Activated CD4-positive, alpha-beta T cell treated with anti-CD3 and anti-CD28 coated beads for 36 hours (primary cell): Measurements from ENCODE around the gene MTRF1. TPM values are rescaled to one million over a fixed set of nuclear protein-coding genes. Genes with fewer than 3 reads are reported as not detected.
"Not testable (repeated sequence)": the region's sequence is repeated elsewhere in the genome, so short reads cannot be mapped to it uniquely, and the experiment has no call there.

Experiments
- ATAC-seq: fragments of 200-7000 bp; cut with Tn5 transposase; one replicate; pipeline ENCODE4 v1.10.0; 2021; ENCODE audit warnings: mild to moderate bottlenecking, moderate library complexity
- CTCF ChIA-PET: fragments of 350-600 bp; sonication (Branson Sonifier 250); formaldehyde crosslinking; loops from one replicate; lab custom pipeline; 2021; ENCODE audit warnings: antibody characterized with exemption; lab: Charles Lee
- POLR2A ChIA-PET: fragments of 350-600 bp; sonication (Branson Sonifier 250); formaldehyde crosslinking; loops from one replicate; lab custom pipeline; 2021; ENCODE audit warnings: antibody characterized with exemption, inconsistent platforms; lab: Charles Lee
- DNase-seq: peaks from one replicate; pipeline ENCODE4 v3.0.0-alpha.2; 2020
- H3K27ac Mint-ChIP-seq: one replicate; pipeline ENCODE4 v1.8.0; 2021; ENCODE audit warnings: mixed read lengths
- H3K27me3 Mint-ChIP-seq: one replicate; pipeline ENCODE4 v1.8.0; 2021; ENCODE audit warnings: mixed read lengths
- H3K36me3 Mint-ChIP-seq: one replicate; pipeline ENCODE4 v1.8.0; 2021; ENCODE audit warnings: low read depth, mixed read lengths
- H3K4me1 Mint-ChIP-seq: one replicate; pipeline ENCODE4 v1.8.0; 2021; ENCODE audit warnings: mixed read lengths
- H3K4me3 Mint-ChIP-seq: one replicate; pipeline ENCODE4 v1.8.0; 2021; ENCODE audit warnings: mild to moderate bottlenecking, moderate library complexity, mixed read lengths
- H3K9me3 Mint-ChIP-seq: one replicate; pipeline ENCODE4 v1.8.0; 2021; ENCODE audit warnings: low read depth, mixed read lengths
- intact Hi-C, 2 experiments: fragments of 100-400 bp; cut with DNase I in 1 of 2; cut with micrococcal nuclease in 1 of 2; formaldehyde crosslinking; loops; one replicate each; pipeline versions ENCODE4 v1.14.2 to v1.15.1; 2022 to 2024; cut with DNase I, micrococcal nuclease
- total RNA-seq, 2 experiments: library from RNA; stranded (reverse); gene quantifications; one replicate each; pipeline ENCODE4 v1.2.3, GENCODE V29; 2021

MTRF1 gene
- total RNA-seq, 2 experiments from 2014 or later: 19.7 to 22.1 TPM

- ATAC-seq: no peak
- Mint-ChIP-seq H3K27ac (no peak overlapping the region), H3K36me3 (peaks cover 14% of the 10 kb centered on the region), H3K4me3 (no peak overlapping the region), H3K4me1 (peaks cover 38% of the 10 kb centered on the region), H3K9me3 (no peaks in the 10 kb centered on the region), H3K27me3 (no peaks in the 10 kb centered on the region)
- DNase-seq: no peak
- intact Hi-C loops: no loop called here
- CTCF ChIA-PET: interaction anchor here (0.6 to 1.5 kb wide), 5 partner anchors 27 to 382 kb away, joined by 3 to 4 read pairs (median 3); partner anchors contain the start of gene KBTBD6
- POLR2A ChIA-PET: interaction anchor here (1.2 kb wide), 1 partner anchor 136 kb away, joined by 3 read pairs; no protein-coding TSS in a partner anchor
Measured at GRCh38 chr13:41196011-41196410, 67.4 kb downstream of the MTRF1 start.

- ATAC-seq (peak; percentile 96), DNase-seq (peak; percentile 98)
- H3K27ac Mint-ChIP-seq: peak within 1 kb of the TSS; percentile 98
- H3K4me1 Mint-ChIP-seq: peaks cover 50% of the 10 kb centered on the region
- ChIA-PET CTCF (interaction anchor here (0.5 to 1.2 kb wide), 6 partner anchors 56 to 1094 kb away, joined by 3 to 4 read pairs (median 3); partner anchors contain the start of gene KBTBD6), POLR2A (no interaction called here)
- H3K9me3 Mint-ChIP-seq: no peaks in the 10 kb centered on the region
- H3K4me3 Mint-ChIP-seq: peak within 1 kb of the TSS; percentile 83
- H3K27me3 Mint-ChIP-seq: no peaks in the 10 kb centered on the region
- H3K36me3 Mint-ChIP-seq: peaks cover 27% of the 10 kb centered on the region
- intact Hi-C loops: loop anchor here (1.0 to 5.0 kb wide), 7 partner anchors 15 to 263 kb away; partner anchors contain the start of genes KBTBD6 (in 2 of the 2), MTRF1 (in 2 of the 2), NAA16 (in 1 of the 2) and RGCC (in 1 of the 2)
Measured at GRCh38 chr13:41193919-41194824, 69.2 kb downstream of the MTRF1 start, which contains the start of gene KBTBD7. TSS of gene KBTBD7 (minus strand) at chr13:41194569. CDS start at chr13:41194257, 312 bp downstream.

- CTCF ChIA-PET: interaction anchor here (0.7 to 1.1 kb wide), 3 partner anchors 55 to 100 kb away, joined by 3 read pairs; no protein-coding TSS in a partner anchor
- Mint-ChIP-seq H3K27ac (peak overlapping the region; percentile 98), H3K27me3 (no peaks in the 10 kb centered on the region), H3K4me3 (peak overlapping the region; percentile 83), H3K9me3 (no peaks in the 10 kb centered on the region), H3K4me1 (peaks cover 43% of the 10 kb centered on the region), H3K36me3 (peaks cover 28% of the 10 kb centered on the region)
- intact Hi-C loops: loop anchor here in 1 of 2 experiments (5.0 kb wide), 1 partner anchor 264 kb away; the partner anchor contains the start of gene RGCC
- ATAC-seq (no peak), DNase-seq (no peak)
- POLR2A ChIA-PET: interaction anchor here (0.6 kb wide), 1 partner anchor 35 kb away, joined by 3 read pairs; no protein-coding TSS in a partner anchor
Measured at GRCh38 chr13:41193469-41193868, 69.9 kb downstream of the MTRF1 start.

- Mint-ChIP-seq H3K27ac (no peak overlapping the region), H3K4me3 (no peak overlapping the region), H3K27me3 (no peaks in the 10 kb centered on the region), H3K4me1 (peaks cover 33% of the 10 kb centered on the region), H3K9me3 (no peaks in the 10 kb centered on the region), H3K36me3 (peaks cover 25% of the 10 kb centered on the region)
- no peak for ATAC-seq
- CTCF ChIA-PET: no interaction called here
- POLR2A ChIA-PET: no interaction called here
- no peak for DNase-seq
- intact Hi-C loops: no loop called here
Measured at GRCh38 chr13:41188584-41188983, 74.8 kb downstream of the MTRF1 start.

GRCh38 chr13:41186481-41186880 lies 76.9 kb downstream of the MTRF1 start:
- no peak for DNase-seq
- H3K4me3 Mint-ChIP-seq: no peak overlapping the region
- no peak for ATAC-seq
- H3K36me3 Mint-ChIP-seq: peaks cover 15% of the 10 kb centered on the region
- H3K9me3 Mint-ChIP-seq: no peaks in the 10 kb centered on the region
- POLR2A ChIA-PET: no interaction called here
- peaks cover 14% of the 10 kb centered on the region for H3K4me1 Mint-ChIP-seq
- intact Hi-C loops: no loop called here
- no peak overlapping the region for H3K27ac Mint-ChIP-seq
- H3K27me3 Mint-ChIP-seq: no peaks in the 10 kb centered on the region
- CTCF ChIA-PET: interaction anchor here (0.9 to 1.0 kb wide), 2 partner anchors 28 to 125 kb away, joined by 3 to 4 read pairs; partner anchors contain the start of gene WBP4

- ChIA-PET CTCF (no interaction called here), POLR2A (no interaction called here)
- intact Hi-C loops: no loop called here
Measured at GRCh38 chr13:41182231-41182630, 81.1 kb downstream of the MTRF1 start.

GRCh38 chr13:41179593-41180250 lies 83.7 kb downstream of the MTRF1 start:
- H3K27ac Mint-ChIP-seq: peak overlapping the region; percentile 66
- H3K36me3 Mint-ChIP-seq: peaks cover 12% of the 10 kb centered on the region
- ChIA-PET POLR2A (interaction anchor here (0.6 kb wide), 1 partner anchor 119 kb away, joined by 3 read pairs; the partner anchor contains the start of gene WBP4), CTCF (interaction anchor here (0.7 to 1.5 kb wide), 3 partner anchors 11 to 37 kb away, joined by 4 to 5 read pairs (median 5); no protein-coding TSS in a partner anchor)
- intact Hi-C loops: loop anchor here in 1 of 2 experiments (1.0 to 5.0 kb wide), 2 partner anchors 15 to 738 kb away; partner anchors contain the start of gene KBTBD7
- peaks cover 13% of the 10 kb centered on the region for H3K9me3 Mint-ChIP-seq
- no peak overlapping the region for H3K4me3 Mint-ChIP-seq
- peaks cover 16% of the 10 kb centered on the region for H3K4me1 Mint-ChIP-seq
- H3K27me3 Mint-ChIP-seq: no peaks in the 10 kb centered on the region
- DNase-seq (peak; percentile 20), ATAC-seq (peak; percentile 79)

More at GRCh38 chr13:41182231-41182630, 81.1 kb downstream of the MTRF1 start:
- H3K9me3 Mint-ChIP-seq: peaks cover 2% of the 10 kb centered on the region
- ATAC-seq: no peak
- no peak overlapping the region for H3K4me3 Mint-ChIP-seq
- H3K27ac Mint-ChIP-seq: no peak overlapping the region
- DNase-seq: no peak
- H3K4me1 Mint-ChIP-seq: peaks cover 16% of the 10 kb centered on the region
- peaks cover 1% of the 10 kb centered on the region for H3K36me3 Mint-ChIP-seq
- H3K27me3 Mint-ChIP-seq: no peaks in the 10 kb centered on the region

GRCh38 chr13:41178040-41178439 lies 85.3 kb downstream of the MTRF1 start:
- no peak overlapping the region for H3K27ac Mint-ChIP-seq
- ChIA-PET CTCF (no interaction called here), POLR2A (no interaction called here)
- peaks cover 16% of the 10 kb centered on the region for H3K4me1 Mint-ChIP-seq
- peaks cover 14% of the 10 kb centered on the region for H3K36me3 Mint-ChIP-seq
- intact Hi-C loops: loop anchor here in 1 of 2 experiments (5.0 kb wide), 1 partner anchor 739 kb away; no protein-coding TSS in a partner anchor
- peaks cover 13% of the 10 kb centered on the region for H3K9me3 Mint-ChIP-seq
- no peaks in the 10 kb centered on the region for H3K27me3 Mint-ChIP-seq
- DNase-seq (no peak), ATAC-seq (peak; percentile 43)
- no peak overlapping the region for H3K4me3 Mint-ChIP-seq

- Mint-ChIP-seq H3K4me3 (no peak overlapping the region), H3K27me3 (no peaks in the 10 kb centered on the region), H3K4me1 (peaks cover 16% of the 10 kb centered on the region), H3K36me3 (peaks cover 16% of the 10 kb centered on the region), H3K9me3 (peaks cover 16% of the 10 kb centered on the region), H3K27ac (no peak overlapping the region)
- ChIA-PET CTCF (no interaction called here), POLR2A (no interaction called here)
- no peak for DNase-seq
- intact Hi-C loops: loop anchor here in 1 of 2 experiments (5.0 kb wide), 1 partner anchor 740 kb away; no protein-coding TSS in a partner anchor
- ATAC-seq: no peak
Measured at GRCh38 chr13:41177616-41178015, 85.8 kb downstream of the MTRF1 start.

GRCh38 chr13:41175576-41175975 lies 87.8 kb downstream of the MTRF1 start:
- H3K27me3 Mint-ChIP-seq, ATAC-seq, CTCF ChIA-PET, H3K27ac Mint-ChIP-seq, H3K4me3 Mint-ChIP-seq, POLR2A ChIA-PET, DNase-seq: not testable (repeated sequence)
- intact Hi-C loops: loop anchor here in 1 of 2 experiments (5.0 kb wide), 1 partner anchor 742 kb away; no protein-coding TSS in a partner anchor
- Mint-ChIP-seq H3K9me3 (peaks cover 16% of the 10 kb centered on the region), H3K4me1 (peaks cover 15% of the 10 kb centered on the region), H3K36me3 (peaks cover 16% of the 10 kb centered on the region)
